Heart right ventricle (tissue), 16 donors: ENCODE data around the gene BCL2L13. TPM values are rescaled to one million over a fixed set of nuclear protein-coding genes. Genes with fewer than 3 reads are reported as not detected.

ENCODE experiments used
- ATAC-seq, 8 donors: fragments of 200-7000 bp; cut with Tn5 transposase; one replicate each; pipeline ENCODE4 v1.9.1; 2020; ENCODE audit warnings: mild to moderate bottlenecking in 8 of 8, moderate library complexity in 8 of 8, moderate number of reproducible peaks in 1 of 8
- DNase-seq, 2 donors: peaks; one replicate each; pipeline ENCODE4 v3.0.0-alpha.2; 2020
- H3K27ac ChIP-seq, 10 donors: fragments of 200-600 bp; sonication (generic) in 2 of 10; one replicate each; pipeline versions ENCODE4 v1.5.0 to v1.8.0; 2020 to 2022; ENCODE audit warnings: mild to moderate bottlenecking in 3 of 10
- H3K27me3 ChIP-seq, 7 donors: fragments of 200-600 bp; one replicate each; pipeline ENCODE4 v1.8.0; 2021 to 2022; ENCODE audit warnings: mild to moderate bottlenecking in 2 of 7
- H3K36me3 ChIP-seq, 9 donors: fragments of 200-600 bp; sonication (generic) in 1 of 9; one replicate each; pipeline versions ENCODE4 v1.5.0 to v1.8.0; 2020 to 2022; ENCODE audit warnings: mild to moderate bottlenecking in 2 of 9
- H3K4me1 ChIP-seq, 9 donors: fragments of 200-600 bp; sonication (generic) in 1 of 9; one replicate each; pipeline versions ENCODE4 v1.5.0 to v1.8.0; 2020 to 2022; ENCODE audit warnings: mild to moderate bottlenecking in 4 of 9
- H3K4me3 ChIP-seq, 10 donors: fragments of 200-600 bp; sonication (generic) in 2 of 10; one replicate each; pipeline versions ENCODE4 v1.5.0 to v1.8.0; 2020 to 2022; ENCODE audit warnings: mild to moderate bottlenecking in 7 of 10, moderate library complexity in 2 of 10
- H3K9me3 ChIP-seq, 11 donors: fragments of 200-600 bp in 10 of 11; sonication (generic) in 2 of 11; one replicate each; pipeline versions ENCODE4 v1.5.0 to v1.8.0; 2013 to 2022; ENCODE audit warnings: mild to moderate bottlenecking in 2 of 11, control low read depth in 1 of 11, moderate library complexity in 1 of 11
- CTCF ChIP-seq, 9 donors: fragments of 200-600 bp; sonication (generic) in 2 of 9; IDR thresholded peaks; one replicate each; pipeline versions ENCODE4 v1.5.0 to v1.8.0; 2021 to 2022; ENCODE audit warnings: antibody characterized with exemption in 9 of 9, mild to moderate bottlenecking in 5 of 9, moderate library complexity in 1 of 9
- WGBS, 2 donors: extraction: QIAGEN DNeasy Blood & Tissue Kit; methylation state at CpG; one replicate each; pipeline ENCODE4 v1.1.7; 2013; ENCODE audit warnings: inconsistent platforms in 1 of 2; 5-methylcytosine and 5-hydroxymethylcytosine counted together
- intact Hi-C, 10 donors: fragments of 100-400 bp; cut with DNase I; formaldehyde crosslinking; loops; one replicate each; pipeline versions ENCODE4 v1.11.1 to v1.14.2; 2022
- microRNA-seq, 2 donors: library from miRNA; unstranded; fragments of <30 nt; microRNA quantifications; one replicate each; pipeline ENCODE4 v1.2.0, GENCODE V29; 2021
- polyA plus RNA-seq, 2 donors: library from polyadenylated mRNA; stranded (reverse); fragments of 200-250 nt; gene quantifications; one replicate each; pipeline ENCODE4 v1.2.3, GENCODE V29; 2013
- total RNA-seq, 10 donors: library from RNA; stranded (reverse); fragmentation: NEBNext Ultra II Directional in 3 of 10; extraction: Animal tissue kit (Norgen Biotek cat#: 25700) in 3 of 10; gene quantifications; one replicate each; pipeline versions ENCODE4 v1.2.1 to v1.2.4, GENCODE V29; 2021 to 2023
- donor health status: Arrhythmogenic right ventricular cardiomyopathy.
- donor health status: ischemic (EF 13 %, LVEDD 7.1; RV severe dilation, severe dysfunction).
- donor health status: healthy with polysubstance abuse.
- donor health status: DM: no; HTN: yes; CAD: no.
- donor health status: DM: no; HTN: no; CAD: no.
- donor health status: ischemic (EF 25% LVEDD 6.9; RV normal size, moderate dysfunction).
- donor health status: ischemic (EF 25% LVEDD 5.7; RV mildly dilated, moderate dysfunction).
- donor health status: healthy.
- donor health status: DM: yes; HTN: yes; CAD: no.
- donor health status: Ischemic cardiomyopathy.
- donor health status: ischemic (EF 35%, LVEDD 5.7; RV mildly dilated, moderate dysfunction).
- donor health status: nonischemic (EF 11% LVEDD 7.7; RV severe dilation, severe dysfunction).
- donor health status: DM: yes; HTN: yes; CAD: no.
- donor health status: PGD.
- donor health status: ischemic (EF 29% LVEDD 5.4; RV normal size, mild dysfunction).
- donor health status: nonischemic (EF 23%, LVEDD 6.1; RV moderate dilation, normal function).

BCL2L13 gene
- total and polyA plus RNA-seq, 12 donors: 27.9 to 113 (median 88.7) TPM

- TF ChIP-seq CTCF (IDR thresholded peaks at IDR 0.05): no peak
- Histone ChIP-seq H3K27me3 (no peaks in the 10 kb centered on the region), H3K4me3 (no peak overlapping the region), H3K36me3 (no peaks in the 10 kb centered on the region), H3K9me3 (no peaks in the 10 kb centered on the region), H3K4me1 (peaks cover 0 to 53% (median 13%) of the 10 kb centered on the region in 9 donors), H3K27ac (no peak overlapping the region)
- ATAC-seq (no peak), DNase-seq (no peak)
- WGBS, 2 donors: 82 to 90% methylated on average over 19 of the region's 19 CpGs
- intact Hi-C loops: loop anchor here in 1 of 10 donors (10.0 kb wide), 2 partner anchors 45 to 215 kb away; partner anchors contain the start of gene SLC25A18
Observed at GRCh38 chr22:17780116-17780740, 141.7 kb downstream of the BCL2L13 start.

Small RNAs within 50 kb of the gene (microRNA-seq; reads per million reads assigned to microRNA genes)
- 0 reads per million in 2 donors for gene MIR3198-1

Other genes starting within 250 kb of the BCL2L13 start
- 10 to 100 TPM in 1 of 10 donors, 1 to 10 TPM in 3, under 1 TPM in 6; 0.65 to 13.6 (median 0.87) TPM for gene SLC25A18, start 75.3 kb upstream of the BCL2L13 start, total RNA-seq
- 1 to 10 TPM; 2.3 to 3.6 TPM for gene SLC25A18, start 75.3 kb upstream of the BCL2L13 start, polyA plus RNA-seq
- gene ATP6V1E1, start 10.0 kb upstream of the BCL2L13 start, total RNA-seq: 100 to 1,000 TPM; 179 to 237 (median 218) TPM
- gene ATP6V1E1, start 10.0 kb upstream of the BCL2L13 start, polyA plus RNA-seq: 100 to 1,000 TPM in 1 of 2 donors, 10 to 100 TPM in 1; 73.4 to 278 TPM
- 10 to 100 TPM in 5 of 10 donors, 1 to 10 TPM in 5; 5.6 to 24.1 (median 10.5) TPM for gene BID, start 135.7 kb downstream of the BCL2L13 start, total RNA-seq
- gene BID, start 135.7 kb downstream of the BCL2L13 start, polyA plus RNA-seq: 10 to 100 TPM; 10.2 to 42.9 TPM